Left lung (tissue), 10 donors: ENCODE measurements around the gene CRACR2A. TPM values are rescaled to one million over a fixed set of nuclear protein-coding genes. Genes with fewer than 3 reads are reported as not detected.

Source experiments
- ATAC-seq: fragments of 200-7000 bp; cut with Tn5 transposase; one replicate; pipeline ENCODE4 v1.9.1; 2020; ENCODE audit warnings: moderate library complexity
- DNase-seq, 4 donors: peaks; one replicate each; pipeline ENCODE4 v3.0.0-alpha.2; 2013 to 2020
- H3K27ac ChIP-seq, 2 donors: fragments of 200-600 bp; sonication (generic) in 1 of 2; one replicate each; pipeline versions ENCODE4 v1.5.0 to v1.8.0; 2020 to 2021
- H3K27me3 ChIP-seq, 2 donors: fragments of 200-600 bp; sonication (generic) in 1 of 2; one replicate each; pipeline versions ENCODE4 v1.5.0 to v1.8.0; 2020 to 2021
- H3K36me3 ChIP-seq, 2 donors: fragments of 200-600 bp; sonication (generic) in 1 of 2; one replicate each; pipeline versions ENCODE4 v1.5.0 to v1.8.0; 2020 to 2021
- H3K4me1 ChIP-seq, 2 donors: fragments of 200-600 bp; one replicate each; pipeline ENCODE4 v1.8.0; 2021
- H3K4me3 ChIP-seq, 2 donors: fragments of 200-600 bp; sonication (generic) in 1 of 2; one replicate each; pipeline versions ENCODE4 v1.5.0 to v1.8.0; 2020 to 2021; ENCODE audit warnings: mild to moderate bottlenecking in 1 of 2
- H3K9me3 ChIP-seq, 2 donors: fragments of 200-600 bp; sonication (generic) in 1 of 2; one replicate each; pipeline versions ENCODE4 v1.5.0 to v1.8.0; 2020 to 2021
- CTCF ChIP-seq, 2 donors: fragments of 200-600 bp; sonication (generic) in 1 of 2; IDR thresholded peaks; one replicate each; pipeline versions ENCODE4 v1.5.0 to v1.8.0; 2021; ENCODE audit warnings: antibody characterized with exemption in 2 of 2
- intact Hi-C, 2 donors: fragments of 100-400 bp; cut with DNase I; formaldehyde crosslinking; loops; one replicate each; pipeline versions ENCODE4 v1.11.2 to v1.14.2; 2022
- polyA plus RNA-seq, 6 donors: library from polyadenylated mRNA; unstranded; fragments of 120-200 nt; gene quantifications; one replicate each; pipeline ENCODE4 v1.2.1, GENCODE V29; 2013; ENCODE audit not compliant: insufficient read length in 6 of 6
- total RNA-seq, 2 donors: library from RNA; stranded (reverse); fragmentation: NEBNext Ultra II Directional; extraction: Animal tissue kit (Norgen Biotek cat#: 25700); gene quantifications; one replicate each; pipeline ENCODE4 v1.2.1, GENCODE V29; 2021
- donor health status: DM: no; HTN: yes; CAD: no.
- donor health status: DM: no; HTN: no; CAD: no.

Gene CRACR2A
- total and polyA plus RNA-seq, 8 donors = 3.2 to 6.5 (median 3.8) TPM

GRCh38 chr12:3712209-3712992 is 40.5 kb downstream of the CRACR2A start:
- Histone ChIP-seq H3K9me3 (no peaks in the 10 kb centered on the region), H3K4me1 (no peaks in the 10 kb centered on the region), H3K27ac (no peak overlapping the region), H3K36me3 (peaks cover 0 to 7% of the 10 kb centered on the region in 2 donors), H3K27me3 (no peaks in the 10 kb centered on the region), H3K4me3 (no peak overlapping the region)
- ATAC-seq = no peak
- intact Hi-C loops = no loop called here
- TF ChIP-seq CTCF (IDR thresholded peaks at IDR 0.05) = no peak
- no peak for DNase-seq

DNA sequence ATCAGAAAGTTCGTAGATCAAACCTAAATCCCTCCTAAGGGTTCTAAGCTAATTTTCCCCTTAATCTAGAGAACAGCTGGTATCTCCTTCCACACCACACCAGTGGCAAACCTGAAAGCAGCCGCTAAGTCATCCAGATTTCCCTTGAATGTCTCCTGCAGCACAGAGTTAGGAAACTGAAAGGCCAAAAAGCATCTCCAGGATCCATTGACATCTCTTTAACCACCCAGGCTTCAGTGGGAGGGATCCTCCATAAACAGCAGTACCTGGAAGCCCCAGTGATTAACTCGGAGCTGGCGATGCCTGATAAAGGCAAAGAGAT is 47.6 kb downstream of the CRACR2A start:
- Histone ChIP-seq H3K4me1 (peaks cover 0 to 13% of the 10 kb centered on the region in 2 donors), H3K36me3 (no peaks in the 10 kb centered on the region), H3K9me3 (peaks cover 0 to 10% of the 10 kb centered on the region in 2 donors), H3K4me3 (no peak overlapping the region), H3K27ac (peak overlapping the region in 1 of 2 donors; percentile 78), H3K27me3 (no peaks in the 10 kb centered on the region)
- DNase-seq (no peak), ATAC-seq (no peak)
- TF ChIP-seq CTCF (IDR thresholded peaks at IDR 0.05) = no peak
- intact Hi-C loops = no loop called here

DNA sequence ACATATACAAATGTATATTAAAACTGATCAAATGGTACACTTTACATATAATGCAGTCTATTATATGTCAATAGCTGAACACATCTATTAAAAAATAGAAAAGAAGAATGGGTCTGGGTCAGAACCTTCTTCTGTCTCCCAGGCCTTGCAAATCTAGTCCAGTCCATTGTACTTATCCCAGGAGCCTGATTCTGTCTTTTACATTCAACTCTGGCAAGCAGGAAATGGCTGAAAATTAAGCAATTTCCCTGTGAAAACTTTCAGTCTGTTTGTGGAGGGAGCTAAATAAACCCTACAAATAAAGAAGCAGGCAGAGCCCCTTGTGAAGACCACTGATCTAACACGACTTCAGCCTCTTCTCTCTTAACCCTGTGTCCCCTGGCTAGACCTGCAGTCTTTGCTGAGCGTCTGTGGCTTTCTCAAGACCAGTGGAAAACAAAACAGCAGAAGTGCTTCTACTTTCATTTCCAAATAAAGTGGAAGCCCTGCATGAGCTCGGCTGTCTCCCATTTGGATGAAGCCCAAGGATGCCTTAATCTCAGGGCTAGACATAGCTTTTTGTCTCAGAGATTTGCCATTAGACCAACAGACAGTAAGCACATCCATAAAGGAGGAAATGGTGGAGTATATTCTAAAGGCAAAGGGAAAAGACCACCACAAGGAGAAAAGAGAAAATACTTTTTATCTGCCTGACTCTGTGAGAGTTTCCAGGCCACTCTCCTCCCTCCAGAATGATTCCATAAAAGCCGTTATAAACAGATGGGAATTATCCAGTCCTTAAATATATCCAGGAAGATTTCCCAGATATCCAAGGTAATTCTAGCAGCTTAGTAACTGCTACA is 48.2 kb downstream of the CRACR2A start:
- peak overlapping the region; percentile 45 to 78 for H3K27ac ChIP-seq
- H3K4me3 ChIP-seq = no peak overlapping the region

DNA sequence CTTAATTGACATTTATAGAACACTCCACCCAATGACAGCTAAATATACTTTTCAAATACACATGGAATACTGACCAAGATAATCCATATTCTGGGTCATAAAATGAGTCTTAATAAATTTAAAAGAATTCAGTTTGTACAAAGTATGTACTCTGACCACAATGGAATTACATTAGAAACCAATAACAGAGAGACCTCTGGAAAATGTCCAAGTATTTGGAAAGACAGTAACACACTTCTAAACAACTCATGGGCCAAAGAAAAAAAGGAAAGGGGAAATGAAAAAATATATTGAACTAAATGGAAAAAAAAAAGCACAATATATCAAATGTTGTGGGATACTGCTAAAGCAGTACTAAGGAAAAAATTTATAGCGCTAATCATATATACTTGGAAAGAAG is 52.0 kb downstream of the CRACR2A start:
- DNase-seq (no peak), ATAC-seq (no peak)
- intact Hi-C loops = no loop called here
- Histone ChIP-seq H3K36me3 (peaks cover 0 to 10% of the 10 kb centered on the region in 2 donors), H3K9me3 (peaks cover 0 to 10% of the 10 kb centered on the region in 2 donors), H3K27ac (no peak overlapping the region), H3K27me3 (no peaks in the 10 kb centered on the region), H3K4me1 (peaks cover 3 to 13% of the 10 kb centered on the region in 2 donors), H3K4me3 (no peak overlapping the region)
- no peak for TF ChIP-seq CTCF (IDR thresholded peaks at IDR 0.05)

More for the DNA sequence above, 48.2 kb downstream of the CRACR2A start:
- no peak for TF ChIP-seq CTCF (IDR thresholded peaks at IDR 0.05)
- ATAC-seq = peak; percentile 41
- Histone ChIP-seq H3K4me1 (peaks cover 0 to 13% of the 10 kb centered on the region in 2 donors), H3K36me3 (no peaks in the 10 kb centered on the region), H3K9me3 (peaks cover 0 to 10% of the 10 kb centered on the region in 2 donors), H3K27me3 (no peaks in the 10 kb centered on the region)
- intact Hi-C loops = no loop called here
- no peak for DNase-seq
